Activated CD4-positive, alpha-beta T cell treated with anti-CD3 and anti-CD28 coated beads, Interleukin-2, amount 50 U/mL, for 16 hours (primary cell): ENCODE data around the gene CACNA1G.
A peak's percentile ranks its signal among the peaks of the same experiment; 100 is the strongest.

Experiments
- DNase-seq: peaks from one replicate; pipeline ENCODE4 v3.0.0-alpha.2; 2020

CACNA1G gene

DNA sequence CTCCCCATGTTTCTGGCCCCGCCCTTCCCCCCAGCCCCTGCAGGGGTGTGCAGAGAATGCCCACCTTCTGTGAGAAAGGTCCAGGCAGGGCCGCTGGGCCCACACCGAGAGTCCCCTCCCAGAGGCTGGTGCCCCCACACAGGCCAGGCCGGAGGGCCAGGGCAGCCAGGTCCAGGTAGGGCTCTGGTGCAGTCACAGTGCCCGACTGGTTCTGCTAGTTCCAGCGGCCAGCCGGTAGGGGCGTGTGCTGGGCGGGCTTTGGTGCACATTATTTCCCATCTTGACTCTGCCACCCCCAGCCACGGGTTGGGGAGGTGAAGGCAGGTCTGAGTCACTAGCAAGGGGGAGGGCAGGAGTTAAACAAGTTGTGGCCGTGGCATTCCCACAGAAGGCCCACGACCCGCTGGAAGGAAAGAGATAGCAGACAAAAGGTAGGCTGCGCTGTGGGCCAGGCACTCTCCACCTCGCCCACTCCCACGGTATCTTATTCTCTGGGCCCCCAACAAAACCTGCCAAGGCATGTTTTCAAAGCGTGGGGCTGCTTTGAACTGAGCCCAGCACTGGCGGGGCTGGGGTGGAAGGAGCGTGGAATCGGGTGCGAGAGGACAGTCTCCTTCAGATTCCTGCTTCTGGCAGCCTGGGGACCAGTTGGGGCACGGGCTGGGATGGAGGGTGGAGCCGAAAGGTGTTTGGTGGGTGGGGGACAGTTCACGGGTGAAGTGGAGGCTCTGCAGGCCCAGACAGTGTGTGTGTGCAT lies 26.1 kb upstream of the CACNA1G start:
- DNase-seq = no peak

- no peak for DNase-seq
Measured at GRCh38 chr17:50534979-50535326, 25.6 kb upstream of the CACNA1G start.

DNA sequence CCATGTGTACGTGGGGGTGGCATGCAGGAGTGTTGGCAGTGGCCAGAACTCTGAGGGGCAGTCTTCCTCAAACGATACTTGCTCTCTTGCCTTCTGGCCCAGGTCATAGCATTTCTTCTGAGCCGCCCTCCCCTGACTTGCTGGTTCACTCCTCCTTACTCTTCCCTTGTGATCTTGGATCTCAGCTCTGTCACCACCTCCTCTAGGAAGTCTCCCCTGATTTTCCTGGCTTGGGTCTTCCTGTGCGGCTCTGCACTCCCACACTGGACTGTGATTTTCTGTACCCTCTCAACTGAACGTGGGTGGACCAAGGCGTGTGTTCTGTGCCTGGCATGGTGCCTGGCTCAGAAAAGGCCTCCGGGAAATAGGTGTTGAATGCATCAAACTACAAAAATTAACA lies 25.1 kb upstream of the CACNA1G start:
- DNase-seq = no peak

DNA sequence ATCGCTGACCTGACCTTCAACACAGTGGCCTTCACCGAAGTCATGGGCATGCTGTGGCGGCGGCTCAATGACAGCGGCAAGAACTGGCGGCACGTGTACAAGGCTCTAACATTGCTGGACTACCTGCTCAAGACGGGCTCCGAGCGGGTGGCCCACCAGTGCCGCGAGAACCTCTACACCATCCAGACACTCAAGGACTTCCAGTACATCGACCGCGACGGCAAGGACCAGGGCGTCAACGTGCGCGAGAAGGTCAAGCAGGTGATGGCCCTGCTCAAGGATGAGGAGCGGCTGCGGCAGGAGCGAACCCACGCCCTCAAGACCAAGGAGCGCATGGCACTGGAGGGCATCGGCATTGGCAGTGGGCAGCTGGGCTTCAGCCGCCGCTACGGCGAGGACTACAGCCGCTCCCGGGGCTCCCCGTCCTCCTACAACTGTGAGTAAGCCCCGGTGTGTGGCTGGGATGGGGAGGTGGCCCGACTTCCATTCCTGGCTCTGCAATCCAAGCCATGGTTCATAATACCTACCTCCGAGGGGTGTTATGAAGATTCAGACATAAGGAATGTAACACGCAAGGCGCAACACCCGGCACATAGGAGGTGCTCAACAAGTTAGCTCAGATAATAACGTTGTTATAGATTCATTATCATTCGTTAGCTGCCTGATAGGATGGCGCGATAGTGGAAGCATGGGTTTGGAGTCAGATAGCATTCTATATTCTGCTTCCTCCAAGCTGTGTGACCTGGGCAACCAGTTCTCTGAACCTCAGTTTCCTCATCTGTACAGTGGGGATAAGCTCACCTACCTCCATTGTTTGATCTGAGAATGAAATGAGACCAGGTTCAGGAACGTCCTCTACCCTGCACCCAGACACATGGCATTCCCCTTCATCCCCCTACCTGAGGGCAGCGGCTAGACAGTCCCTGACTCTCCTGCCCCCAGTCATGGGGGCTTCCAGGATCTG lies 23.6 kb upstream of the CACNA1G start:
- DNase-seq = no peak

DNA sequence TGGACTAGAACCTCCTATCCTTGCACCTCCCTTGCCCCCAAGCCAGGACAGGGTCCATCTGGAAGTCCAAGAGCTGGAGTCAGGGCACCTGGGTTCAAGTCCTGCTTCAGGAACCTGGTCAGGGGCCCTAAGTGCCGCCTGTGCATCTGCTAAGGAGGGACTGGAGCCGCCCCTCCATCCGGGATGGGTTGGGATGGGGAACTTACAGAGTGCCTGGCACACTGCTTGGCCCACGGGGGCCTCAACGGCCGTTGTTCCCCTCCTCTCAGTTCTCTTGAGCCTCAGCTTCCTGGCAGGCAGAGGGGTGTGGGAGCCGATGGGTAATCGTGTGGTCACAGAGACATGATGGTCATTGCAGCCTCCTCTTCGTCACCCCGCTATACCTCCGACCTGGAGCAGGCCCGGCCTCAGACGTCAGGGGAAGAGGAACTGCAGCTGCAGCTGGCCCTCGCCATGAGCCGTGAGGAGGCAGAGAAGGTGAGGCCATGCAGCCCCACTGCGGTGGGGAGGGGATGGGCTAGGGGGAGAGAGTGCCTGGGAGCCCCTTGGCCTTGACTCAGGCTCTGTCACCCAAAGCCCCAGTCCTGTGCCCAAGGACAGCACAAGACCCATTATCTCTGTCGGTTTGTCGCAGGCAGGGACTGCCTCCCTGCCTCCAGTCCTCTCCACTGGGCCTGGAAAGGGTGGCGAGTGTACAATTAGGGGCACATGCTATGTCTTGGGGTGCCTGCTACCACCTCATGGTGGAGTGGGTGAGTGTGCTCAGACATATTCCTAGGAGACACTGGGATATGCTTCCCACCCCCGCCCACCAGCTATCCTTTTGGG lies 22.6 kb upstream of the CACNA1G start:
- no peak for DNase-seq

GRCh38 chr17:50538549-50539410 lies 21.7 kb upstream of the CACNA1G start:
- no peak for DNase-seq

GRCh38 chr17:50539762-50540559 lies 20.6 kb upstream of the CACNA1G start:
- DNase-seq = no peak

DNA sequence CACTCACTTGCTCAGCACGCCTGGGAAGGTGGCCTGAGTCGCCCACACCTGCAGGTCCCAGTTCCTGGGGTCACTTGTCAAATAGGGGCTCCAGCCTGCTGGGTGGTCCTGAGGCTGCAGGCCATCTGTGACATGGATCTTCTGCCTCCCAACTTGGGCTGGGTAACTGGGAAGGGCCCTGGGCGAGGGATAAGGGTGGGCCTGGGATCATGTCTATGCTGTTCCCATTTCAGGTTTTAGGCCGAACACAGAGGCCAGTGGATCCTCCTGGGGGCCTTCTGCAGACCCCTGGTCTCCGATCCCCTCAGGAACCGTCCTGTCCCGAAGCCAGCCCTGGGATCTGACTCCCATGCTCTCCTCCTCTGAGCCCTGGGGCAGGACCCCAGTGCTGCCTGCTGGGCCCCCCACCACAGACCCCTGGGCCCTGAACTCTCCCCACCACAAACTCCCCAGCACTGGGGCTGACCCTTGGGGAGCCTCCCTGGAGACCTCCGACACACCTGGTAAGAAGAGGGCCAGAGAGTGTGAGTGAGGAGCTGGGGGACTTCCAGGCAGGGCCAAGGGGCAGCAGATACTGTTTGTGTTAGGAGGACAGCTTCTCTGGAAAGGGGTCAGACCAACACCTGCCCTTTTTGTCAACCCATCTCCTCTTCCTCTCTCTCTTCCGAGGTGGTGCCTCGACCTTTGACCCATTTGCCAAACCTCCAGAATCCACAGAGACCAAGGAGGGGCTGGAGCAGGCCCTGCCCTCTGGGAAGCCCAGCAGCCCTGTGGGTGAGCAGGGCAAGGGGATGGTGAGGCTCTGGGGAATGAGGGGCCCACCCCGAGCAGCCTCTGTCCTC lies 19.7 kb upstream of the CACNA1G start:
- no peak for DNase-seq

DNA sequence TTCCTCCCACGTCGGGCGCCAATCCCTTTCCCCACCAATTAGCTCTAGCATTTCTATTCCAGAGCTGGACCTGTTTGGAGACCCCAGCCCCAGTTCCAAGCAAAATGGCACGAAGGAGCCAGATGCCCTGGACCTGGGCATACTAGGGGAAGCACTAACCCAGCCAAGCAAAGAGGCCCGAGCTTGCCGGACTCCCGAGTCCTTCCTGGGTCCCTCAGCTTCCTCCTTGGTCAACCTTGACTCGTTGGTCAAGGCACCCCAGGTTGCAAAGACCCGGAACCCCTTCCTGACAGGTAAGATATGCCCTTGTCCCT lies 19.2 kb upstream of the CACNA1G start:
- DNase-seq = no peak

- DNase-seq = peak; percentile 79
Measured at GRCh38 chr17:50541716-50542688, 18.5 kb upstream of the CACNA1G start.

GRCh38 chr17:50542795-50543774 lies 17.4 kb upstream of the CACNA1G start:
- no peak for DNase-seq

DNA sequence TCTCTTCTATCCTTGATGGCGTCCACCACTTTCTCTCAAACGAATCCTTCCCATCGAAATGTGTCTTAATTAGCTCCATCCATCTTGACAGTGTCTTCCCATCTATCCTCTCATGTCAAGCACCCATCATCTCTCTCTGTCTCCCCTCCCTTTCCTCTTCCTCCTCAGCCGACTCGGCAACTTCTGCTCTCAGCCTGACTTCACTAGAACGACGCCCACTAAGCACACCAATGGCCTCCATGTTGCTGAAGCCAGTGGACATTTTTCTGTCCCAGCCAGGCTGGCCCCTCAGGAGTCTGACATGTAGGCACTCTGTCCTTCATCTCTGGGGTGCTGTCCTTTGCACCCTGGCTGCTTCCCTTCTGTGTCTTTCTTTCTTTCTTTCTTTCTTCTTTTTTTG lies 16.0 kb upstream of the CACNA1G start:
- no peak for DNase-seq

DNA sequence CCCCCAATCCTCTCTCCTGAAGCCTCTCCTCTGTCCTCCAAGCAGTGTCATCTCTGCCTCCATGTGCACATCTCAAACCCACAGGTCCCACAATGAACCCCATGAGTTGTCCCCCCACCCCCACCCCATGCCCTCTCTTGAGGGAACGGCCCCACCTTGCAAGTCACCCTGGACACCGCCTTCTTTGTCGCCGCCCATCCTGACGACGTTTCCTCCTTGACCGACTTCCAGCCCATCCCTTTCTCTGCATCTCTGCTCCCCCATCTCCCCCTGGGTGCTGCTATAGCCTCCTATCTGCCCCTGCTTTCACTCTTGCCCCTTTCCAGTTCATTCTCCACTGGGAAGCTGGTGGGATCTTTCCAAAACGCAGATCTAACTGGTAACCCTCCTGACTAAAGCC lies 15.2 kb upstream of the CACNA1G start:
- no peak for DNase-seq

DNA sequence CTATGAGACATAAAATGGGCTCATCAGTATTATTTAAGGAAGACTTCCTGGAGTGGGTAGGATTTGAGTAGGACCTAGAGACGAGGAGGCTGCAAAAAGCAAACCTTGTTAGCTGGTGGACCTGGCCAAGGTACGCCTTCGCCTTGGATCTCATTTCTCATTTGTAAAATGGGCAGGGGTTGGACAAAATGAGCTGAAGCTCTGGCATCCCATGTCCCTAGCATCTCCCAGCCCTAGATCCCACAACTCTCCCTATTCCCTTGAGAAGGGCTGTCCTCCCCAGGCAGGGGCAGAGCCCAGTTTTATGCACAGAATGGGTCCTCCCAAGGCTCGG lies 13.8 kb upstream of the CACNA1G start:
- DNase-seq = no peak

- peak; percentile 91 for DNase-seq
Measured at GRCh38 chr17:50547035-50547735, 13.3 kb upstream of the CACNA1G start, which contains the start of gene SPATA20. Gene SPATA20 (plus strand): TSS chr17:50547174. CDS start chr17:50547209, 35 bp downstream.

- no peak for DNase-seq
Measured at GRCh38 chr17:50547736-50548083, 12.8 kb upstream of the CACNA1G start.

GRCh38 chr17:50548831-50549230 lies 11.7 kb upstream of the CACNA1G start:
- no peak for DNase-seq
